ENCODE data around the gene CD160. TPM values are rescaled to one million over a fixed set of nuclear protein-coding genes. Genes with fewer than 3 reads are reported as not detected.

CD160 gene
- total and polyA plus RNA-seq, 2 of the 13 experiments (the other 11 are each of a cell fraction or from before 2014, with no cell fraction given), result 0.09 TPM; not detected in 1

DNA sequence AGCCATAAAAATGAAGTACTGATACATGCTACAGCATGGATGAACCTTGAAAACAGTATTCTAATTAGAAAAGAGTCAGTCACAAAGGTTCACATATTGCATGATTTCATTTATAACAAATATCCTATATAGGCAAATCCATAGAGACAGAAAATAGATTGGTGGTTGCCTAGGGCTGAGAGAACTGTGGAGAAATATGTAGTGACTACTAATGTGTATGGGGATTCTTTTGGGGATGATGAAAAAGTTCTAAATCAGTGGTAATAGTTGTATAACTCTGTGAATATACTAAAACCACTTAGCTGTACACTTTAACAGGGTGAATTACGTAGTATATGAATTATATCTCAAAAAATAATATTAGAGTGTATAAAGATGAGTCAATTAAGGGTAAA lies 58.8 kb downstream of the CD160 start (continued):
- TF ChIP-seq GLI4 (CRISPR knock-in tag; IDR thresholded peaks at IDR 0.05; ENCODE audit: borderline replicate concordance) (no peak), SAP130 (CRISPR knock-in tag; IDR thresholded peaks at IDR 0.05; ENCODE audit: low read depth) (no peak)

DNA sequence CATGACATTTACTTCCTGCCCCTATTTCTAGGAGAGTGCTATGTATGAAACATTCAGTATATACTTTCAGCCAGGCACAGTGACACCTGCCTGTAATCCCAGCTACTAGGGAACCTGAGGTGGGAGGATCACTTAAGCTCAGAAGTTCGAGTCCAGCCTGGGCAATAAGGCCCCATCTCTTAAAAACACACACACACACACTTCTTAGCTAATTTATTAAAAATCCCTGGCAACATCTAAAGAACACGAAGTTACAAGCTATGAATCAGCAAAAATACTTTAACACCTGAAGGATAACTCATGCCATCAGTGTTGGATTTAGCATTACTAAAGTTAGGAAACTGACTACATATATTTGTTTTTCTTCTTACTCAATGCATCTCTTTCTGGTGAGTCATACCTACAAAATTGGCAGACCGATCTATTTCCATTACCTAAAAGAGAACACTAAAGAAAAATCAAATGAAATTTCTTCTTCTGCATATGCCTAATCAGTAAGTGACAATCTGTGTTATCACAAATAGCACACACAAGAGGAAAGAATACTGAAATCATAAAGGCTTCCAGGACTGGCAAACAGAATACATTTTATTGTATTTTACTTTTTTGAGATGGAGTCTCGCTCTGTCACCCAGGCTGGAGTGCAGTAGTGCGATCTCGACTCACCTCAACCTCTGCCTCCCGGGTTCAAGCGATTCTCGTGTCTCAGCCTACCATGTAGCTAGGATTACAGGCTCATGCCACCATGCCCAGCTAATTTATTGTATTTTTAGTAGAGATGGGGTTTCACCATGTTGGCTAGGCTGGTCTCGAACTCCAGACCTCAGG lies 63.2 kb downstream of the CD160 start:
- peaks cover 12% of the 10 kb centered on the region for H3K4me1 ChIP-seq (ENCODE audit: insufficient read depth, low read length)
- H2AFZ ChIP-seq (ENCODE audit: low read length), result no peak overlapping the region
- WGBS (ENCODE audit: low lambda C conversion rate), result 80% methylated on average over 10 of the region's 10 CpGs
- intact Hi-C loops (cut with micrococcal nuclease; ENCODE audit: unreplicated experiment) (no loop called here), in situ Hi-C loops (cut with HindIII; ENCODE audit: extremely low pct_ligation_motif_present, low pct_unique_long_range_greater_than_20kb) (no loop called here)
- no peaks in the 10 kb centered on the region for H3K79me2 ChIP-seq (ENCODE audit: insufficient read depth, low read length)
- peak overlapping the region; percentile 32 for H3K27ac ChIP-seq (ENCODE audit: extremely low read length, insufficient read depth, low read length)
- BruUV-seq (replicated peaks), result no TSS peak
- CTCF ChIA-PET (ENCODE audit: low intra/inter-chr PET ratio, low total read pairs), result no interaction called here
- no peak overlapping the region for H3K4me3 ChIP-seq (replicated peaks in 1 of 3; ENCODE audit: insufficient read depth in 1 of 3, low read depth in 2 of 3, low read length in 3 of 3)
- H3K9ac ChIP-seq (ENCODE audit: insufficient read depth, low read depth, low read length), result no peak overlapping the region
- FAIRE-seq (no peak), DNase-seq (ENCODE audit: low spot score) (peak; percentile 69), ATAC-seq (peak; percentile 60)
- H3K4me2 ChIP-seq (ENCODE audit: low read depth, low read length), result no peak overlapping the region
- H3K9me3 ChIP-seq (ENCODE audit: low read length), result no peaks in the 10 kb centered on the region
- POLR2A ChIA-PET, result interaction anchor here (0.5 to 0.9 kb wide), 3 partner anchors 46 to 109 kb away, joined by 3 to 5 read pairs (median 4); partner anchors contain the start of gene PDZK1
- H3K36me3 ChIP-seq (replicated peaks in 1 of 2; ENCODE audit: control insufficient read depth in 1 of 2, insufficient read depth in 2 of 2, low read length in 2 of 2), result peaks cover 0 to 3% of the 10 kb centered on the region in 2 experiments; a peak in 3 of 5 replicates
- H4K20me1 ChIP-seq (ENCODE audit: insufficient read depth, low read length), result no peaks in the 10 kb centered on the region
- H3K27me3 ChIP-seq (ENCODE audit: control insufficient read depth in 1 of 2, insufficient read depth in 2 of 2, low read length in 2 of 2), result no peaks in the 10 kb centered on the region; a peak in 1 of 5 replicates
- no peak for TF ChIP-seq CBX5 (CRISPR knock-in tag; IDR thresholded peaks at IDR 0.05; ENCODE audit: borderline replicate concordance)
- no peak for TF ChIP-seq ZNF446 (CRISPR knock-in tag; IDR thresholded peaks at IDR 0.05)
- TF ChIP-seq, protein P1, sequence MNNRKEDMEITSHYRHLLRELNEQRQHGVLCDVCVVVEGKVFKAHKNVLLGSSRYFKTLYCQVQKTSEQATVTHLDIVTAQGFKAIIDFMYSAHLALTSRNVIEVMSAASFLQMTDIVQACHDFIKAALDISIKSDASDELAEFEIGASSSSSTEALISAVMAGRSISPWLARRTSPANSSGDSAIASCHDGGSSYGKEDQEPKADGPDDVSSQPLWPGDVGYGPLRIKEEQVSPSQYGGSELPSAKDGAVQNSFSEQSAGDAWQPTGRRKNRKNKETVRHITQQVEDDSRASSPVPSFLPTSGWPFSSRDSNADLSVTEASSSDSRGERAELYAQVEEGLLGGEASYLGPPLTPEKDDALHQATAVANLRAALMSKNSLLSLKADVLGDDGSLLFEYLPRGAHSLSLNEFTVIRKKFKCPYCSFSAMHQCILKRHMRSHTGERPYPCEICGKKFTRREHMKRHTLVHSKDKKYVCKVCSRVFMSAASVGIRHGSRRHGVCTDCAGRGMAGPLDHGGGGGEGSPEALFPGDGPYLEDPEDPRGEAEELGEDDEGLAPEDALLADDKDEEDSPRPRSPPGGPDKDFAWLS (CRISPR knock-in tag; IDR thresholded peaks at IDR 0.05; ENCODE audit: borderline replicate concordance), result no peak
- no peak for TF ChIP-seq ZFP82 (CRISPR knock-in tag; IDR thresholded peaks at IDR 0.05; ENCODE audit: borderline replicate concordance)
- TF ChIP-seq CEBPG (CRISPR knock-in tag; IDR thresholded peaks at IDR 0.05), result peak; percentile 9; the same call in 1 of the 2 replicates
- TF ChIP-seq, protein P2, sequence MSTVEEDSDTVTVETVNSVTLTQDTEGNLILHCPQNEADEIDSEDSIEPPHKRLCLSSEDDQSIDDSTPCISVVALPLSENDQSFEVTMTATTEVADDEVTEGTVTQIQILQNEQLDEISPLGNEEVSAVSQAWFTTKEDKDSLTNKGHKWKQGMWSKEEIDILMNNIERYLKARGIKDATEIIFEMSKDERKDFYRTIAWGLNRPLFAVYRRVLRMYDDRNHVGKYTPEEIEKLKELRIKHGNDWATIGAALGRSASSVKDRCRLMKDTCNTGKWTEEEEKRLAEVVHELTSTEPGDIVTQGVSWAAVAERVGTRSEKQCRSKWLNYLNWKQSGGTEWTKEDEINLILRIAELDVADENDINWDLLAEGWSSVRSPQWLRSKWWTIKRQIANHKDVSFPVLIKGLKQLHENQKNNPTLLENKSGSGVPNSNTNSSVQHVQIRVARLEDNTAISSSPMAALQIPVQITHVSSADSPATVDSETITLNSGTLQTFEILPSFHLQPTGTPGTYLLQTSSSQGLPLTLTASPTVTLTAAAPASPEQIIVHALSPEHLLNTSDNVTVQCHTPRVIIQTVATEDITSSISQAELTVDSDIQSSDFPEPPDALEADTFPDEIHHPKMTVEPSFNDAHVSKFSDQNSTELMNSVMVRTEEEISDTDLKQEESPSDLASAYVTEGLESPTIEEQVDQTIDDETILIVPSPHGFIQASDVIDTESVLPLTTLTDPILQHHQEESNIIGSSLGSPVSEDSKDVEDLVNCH (CRISPR knock-in tag; IDR thresholded peaks at IDR 0.05), result no peak
- TF ChIP-seq NFIC (IDR thresholded peaks at IDR 0.05; ENCODE audit: low read length), result no peak
- no peak for TF ChIP-seq U2AF1 (optimal IDR thresholded peaks at IDR 0.05; ENCODE audit: low read depth, low read length)
- no peak for TF ChIP-seq FLYWCH1 (CRISPR knock-in tag; IDR thresholded peaks at IDR 0.05)
- TF ChIP-seq ZNF569 (CRISPR knock-in tag; IDR thresholded peaks at IDR 0.05; ENCODE audit: borderline replicate concordance), result no peak
- no peak for TF ChIP-seq ZNF17 (CRISPR knock-in tag; IDR thresholded peaks at IDR 0.05)
- no peak for TF ChIP-seq KAT2B (IDR thresholded peaks at IDR 0.05; ENCODE audit: borderline replicate concordance, low read depth, low read length)
- no peak for TF ChIP-seq FOXJ3 (CRISPR knock-in tag; IDR thresholded peaks at IDR 0.05; ENCODE audit: borderline replicate concordance)
- TF ChIP-seq WIZ (CRISPR knock-in tag; IDR thresholded peaks at IDR 0.05), result no peak
- no peak for TF ChIP-seq JARID2 (CRISPR knock-in tag; IDR thresholded peaks at IDR 0.05; ENCODE audit: insufficient replicate concordance)
- peak in 1 of 2 experiments; percentile 45; a peak in 1 of 4 replicates for TF ChIP-seq EP300 (IDR thresholded peaks at IDR 0.05; ENCODE audit: low read depth in 2 of 2, low read length in 2 of 2)
- no peak for TF ChIP-seq EP300 (CRISPR knock-in tag; IDR thresholded peaks at IDR 0.05; ENCODE audit: borderline replicate concordance)
- TF ChIP-seq ZNF567 (CRISPR knock-in tag; IDR thresholded peaks at IDR 0.05; ENCODE audit: borderline replicate concordance), result no peak
